Suprapubic skin (tissue), 4 donors: ENCODE measurements around the gene NRXN3. TPM values are rescaled to one million over a fixed set of nuclear protein-coding genes. Genes with fewer than 3 reads are reported as not detected.

ENCODE experiments used
- DNase-seq, 2 donors: peaks; one replicate each; pipeline ENCODE4 v3.0.0-alpha.2; 2019; ENCODE audit warnings: low spot score in 2 of 2
- H3K27ac ChIP-seq: fragments of 200-600 bp; sonication (generic); one replicate; pipeline ENCODE4 v1.5.1; 2019
- H3K27me3 ChIP-seq: fragments of 200-600 bp; sonication (generic); one replicate; pipeline ENCODE4 v1.5.1; 2019
- H3K36me3 ChIP-seq: fragments of 200-600 bp; sonication (generic); one replicate; pipeline ENCODE4 v1.5.1; 2019
- H3K4me1 ChIP-seq: fragments of 200-600 bp; sonication (generic); one replicate; pipeline ENCODE4 v1.5.1; 2019
- H3K4me3 ChIP-seq: fragments of 200-600 bp; sonication (generic); one replicate; pipeline ENCODE4 v1.5.1; 2019; ENCODE audit warnings: mild to moderate bottlenecking
- H3K9me3 ChIP-seq: fragments of 200-600 bp; sonication (generic); one replicate; pipeline ENCODE4 v1.5.1; 2019
- EP300 ChIP-seq: sonication (generic); formaldehyde crosslinking; IDR thresholded peaks from one replicate; pipeline ENCODE4 v1.6.1; 2017; ENCODE audit warnings: antibody characterized with exemption
- POLR2A ChIP-seq, 2 donors: fragments of 450-650 bp; IDR thresholded peaks; one replicate each; pipeline ENCODE4 v1.6.1; 2017; ENCODE audit warnings: antibody characterized with exemption in 2 of 2, mild to moderate bottlenecking in 2 of 2, moderate library complexity in 2 of 2
- POLR2AphosphoS5 ChIP-seq, 3 donors: sonication (generic); formaldehyde crosslinking; IDR thresholded peaks; one replicate each; pipeline ENCODE4 v1.6.1; 2017; ENCODE audit warnings: antibody characterized with exemption in 3 of 3
- WGBS: methylation state at CpG from one replicate; pipeline ENCODE4 v1.1.5; 2018; 5-methylcytosine and 5-hydroxymethylcytosine counted together
- total RNA-seq, 4 donors: library from RNA; depleted of rRNA; stranded (reverse); fragments of >200 nt; gene quantifications; one replicate each; pipeline ENCODE4 v1.1.0, GENCODE V29; 2016
- TF ChIP-seq, protein P1 (sequence below), 2 donors: fragments of 200-600 bp in 1 of 2; fragments of 450-650 bp in 1 of 2; sonication (generic) in 1 of 2; IDR thresholded peaks; one replicate each; pipeline ENCODE4 v1.5.1; 2016 to 2019; ENCODE audit warnings: antibody characterized with exemption in 2 of 2, mild to moderate bottlenecking in 1 of 2, moderate library complexity in 1 of 2

The NRXN3 gene
- total RNA-seq, 4 donors from 2014 or later, result 0.79 to 4.3 (median 3.3) TPM

DNA sequence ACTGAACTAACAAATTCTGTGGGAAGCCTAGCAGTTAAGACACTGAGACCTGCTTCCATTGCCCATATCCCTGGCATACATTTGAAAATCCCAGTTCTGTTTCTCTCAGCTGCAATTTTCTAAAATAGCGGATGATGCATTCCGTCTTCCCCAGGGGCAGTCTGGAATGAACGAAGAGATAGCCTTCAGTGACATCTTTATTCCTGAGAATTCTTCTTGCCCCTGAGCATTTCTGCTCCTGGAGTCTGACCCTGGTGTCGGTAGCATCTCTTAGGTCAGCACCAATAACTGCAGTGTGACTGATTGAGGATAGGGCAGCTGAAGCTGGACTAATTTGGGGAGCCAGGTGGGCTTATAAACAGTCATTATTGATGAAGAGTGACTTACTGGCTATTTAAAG is 1488.6 kb downstream of the NRXN3 start:
- 80% methylated on average over 4 of the region's 4 CpGs for WGBS
- TF ChIP-seq POLR2A (IDR thresholded peaks at IDR 0.05) (no peak), EP300 (no peak), POLR2AphosphoS5 (IDR thresholded peaks at IDR 0.05) (no peak)
- TF ChIP-seq, protein P1, sequence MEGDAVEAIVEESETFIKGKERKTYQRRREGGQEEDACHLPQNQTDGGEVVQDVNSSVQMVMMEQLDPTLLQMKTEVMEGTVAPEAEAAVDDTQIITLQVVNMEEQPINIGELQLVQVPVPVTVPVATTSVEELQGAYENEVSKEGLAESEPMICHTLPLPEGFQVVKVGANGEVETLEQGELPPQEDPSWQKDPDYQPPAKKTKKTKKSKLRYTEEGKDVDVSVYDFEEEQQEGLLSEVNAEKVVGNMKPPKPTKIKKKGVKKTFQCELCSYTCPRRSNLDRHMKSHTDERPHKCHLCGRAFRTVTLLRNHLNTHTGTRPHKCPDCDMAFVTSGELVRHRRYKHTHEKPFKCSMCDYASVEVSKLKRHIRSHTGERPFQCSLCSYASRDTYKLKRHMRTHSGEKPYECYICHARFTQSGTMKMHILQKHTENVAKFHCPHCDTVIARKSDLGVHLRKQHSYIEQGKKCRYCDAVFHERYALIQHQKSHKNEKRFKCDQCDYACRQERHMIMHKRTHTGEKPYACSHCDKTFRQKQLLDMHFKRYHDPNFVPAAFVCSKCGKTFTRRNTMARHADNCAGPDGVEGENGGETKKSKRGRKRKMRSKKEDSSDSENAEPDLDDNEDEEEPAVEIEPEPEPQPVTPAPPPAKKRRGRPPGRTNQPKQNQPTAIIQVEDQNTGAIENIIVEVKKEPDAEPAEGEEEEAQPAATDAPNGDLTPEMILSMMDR (IDR thresholded peaks at IDR 0.05), result no peak
- Histone ChIP-seq H3K36me3 (no peaks in the 10 kb centered on the region), H3K27ac (no peak overlapping the region), H3K4me1 (no peaks in the 10 kb centered on the region), H3K4me3 (no peak overlapping the region), H3K27me3 (no peaks in the 10 kb centered on the region), H3K9me3 (no peaks in the 10 kb centered on the region)
- DNase-seq, result no peak

GRCh38 chr14:79660053-79660939 is 1490.1 kb downstream of the NRXN3 start:
- Histone ChIP-seq H3K9me3 (no peaks in the 10 kb centered on the region), H3K27me3 (no peaks in the 10 kb centered on the region), H3K4me1 (no peaks in the 10 kb centered on the region), H3K36me3 (no peaks in the 10 kb centered on the region), H3K4me3 (no peak overlapping the region), H3K27ac (no peak overlapping the region)
- no peak for TF ChIP-seq POLR2A (IDR thresholded peaks at IDR 0.05)
- TF ChIP-seq, protein P1 (IDR thresholded peaks at IDR 0.05), result no peak
- TF ChIP-seq EP300, result no peak
- no peak for TF ChIP-seq POLR2AphosphoS5 (IDR thresholded peaks at IDR 0.05)
- 80% methylated on average over 7 of the region's 7 CpGs for WGBS
- DNase-seq, result no peak

GRCh38 chr14:79661752-79662151 is 1491.6 kb downstream of the NRXN3 start:
- no peaks in the 10 kb centered on the region for H3K27me3 ChIP-seq

DNA sequence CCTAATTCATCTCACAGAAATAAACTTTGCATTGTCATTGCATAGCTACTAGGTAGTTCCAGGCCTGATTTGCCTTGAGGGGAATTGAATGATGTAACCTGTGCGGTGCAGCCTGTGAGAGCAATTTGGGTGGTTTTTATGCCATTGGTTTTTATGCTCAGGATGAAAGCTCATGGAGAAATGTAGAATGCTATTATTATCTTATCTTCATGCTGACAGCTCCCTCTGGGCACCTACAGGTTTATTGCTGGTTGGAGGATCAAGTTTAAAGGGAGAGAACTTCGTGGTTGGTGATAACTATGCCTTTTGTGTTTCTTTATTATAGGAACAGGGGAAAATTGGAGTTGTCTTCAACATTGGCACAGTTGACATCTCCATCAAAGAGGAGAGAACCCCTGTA is 1493.3 kb downstream of the NRXN3 start:
- TF ChIP-seq, protein P1 (IDR thresholded peaks at IDR 0.05), result no peak
- TF ChIP-seq POLR2AphosphoS5 (IDR thresholded peaks at IDR 0.05) (no peak), POLR2A (IDR thresholded peaks at IDR 0.05) (no peak), EP300 (no peak)
- Histone ChIP-seq H3K36me3 (no peaks in the 10 kb centered on the region), H3K9me3 (no peaks in the 10 kb centered on the region), H3K4me1 (no peaks in the 10 kb centered on the region), H3K4me3 (no peak overlapping the region), H3K27me3 (no peaks in the 10 kb centered on the region), H3K27ac (no peak overlapping the region)
- whole genome bisulfite sequencing, result 62% methylated on average over 2 of the region's 2 CpGs
- no peak for DNase-seq

More at GRCh38 chr14:79661752-79662151, 1491.6 kb downstream of the NRXN3 start:
- WGBS, result 22% methylated on average over 4 of the region's 4 CpGs
- Histone ChIP-seq H3K36me3 (no peaks in the 10 kb centered on the region), H3K27ac (no peak overlapping the region), H3K9me3 (no peaks in the 10 kb centered on the region), H3K4me3 (no peak overlapping the region), H3K4me1 (no peaks in the 10 kb centered on the region)
- DNase-seq, result no peak
- TF ChIP-seq, protein P1 (IDR thresholded peaks at IDR 0.05), result no peak
- no peak for TF ChIP-seq POLR2A (IDR thresholded peaks at IDR 0.05)

DNA sequence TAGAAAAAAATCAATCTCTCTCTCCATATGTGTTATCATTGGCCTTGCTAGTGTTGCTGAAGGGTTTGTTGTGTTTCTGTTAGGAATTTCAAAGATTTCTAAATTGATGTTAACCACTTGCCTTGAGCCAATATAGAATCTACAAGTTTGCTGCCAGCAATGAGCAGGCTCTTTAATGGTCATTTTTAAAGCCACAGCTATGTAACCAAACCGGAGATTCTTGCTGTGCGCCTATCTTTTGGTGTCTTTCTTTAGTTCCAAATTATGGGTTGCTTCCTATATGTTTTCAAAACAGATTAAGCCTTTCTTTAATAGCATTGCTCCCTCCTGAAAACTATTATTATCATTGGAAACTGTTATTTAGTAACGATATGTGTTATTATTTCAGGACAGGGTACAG is 1495.4 kb downstream of the NRXN3 start:
- no peaks in the 10 kb centered on the region for H3K4me1 ChIP-seq
- H3K27ac ChIP-seq, result no peak overlapping the region
- H3K36me3 ChIP-seq, result no peaks in the 10 kb centered on the region
- WGBS, result 89% methylated on average over 3 of the region's 3 CpGs
- no peak for DNase-seq
- H3K27me3 ChIP-seq, result no peaks in the 10 kb centered on the region
- no peaks in the 10 kb centered on the region for H3K9me3 ChIP-seq
- TF ChIP-seq POLR2A (IDR thresholded peaks at IDR 0.05) (no peak), POLR2AphosphoS5 (IDR thresholded peaks at IDR 0.05) (no peak), EP300 (no peak)
- TF ChIP-seq, protein P1 (IDR thresholded peaks at IDR 0.05), result no peak
- H3K4me3 ChIP-seq, result no peak overlapping the region
